Type B pancreatic cell (in vitro differentiated cells): ENCODE measurements around the gene LDB3. TPM values are rescaled to one million over a fixed set of nuclear protein-coding genes. Genes with fewer than 3 reads are reported as not detected.

ENCODE experiments used
- DNase-seq: peaks from one replicate; pipeline ENCODE4 v3.0.0; 2021; ENCODE audit warnings: mixed read lengths; ENCODE audit not compliant: unreplicated experiment; ENCODE audit errors: extremely low spot score
- H3K27ac Mint-ChIP-seq: 2 replicates; pipeline ENCODE4 v1.8.0; 2021; ENCODE audit warnings: mild to moderate bottlenecking, mixed read lengths
- H3K27me3 Mint-ChIP-seq: 2 replicates; pipeline ENCODE4 v1.8.0; 2021; ENCODE audit warnings: mixed read lengths
- H3K36me3 Mint-ChIP-seq: 2 replicates; pipeline ENCODE4 v1.8.0; 2021; ENCODE audit warnings: mixed read lengths
- H3K4me1 Mint-ChIP-seq: one replicate; pipeline ENCODE4 v1.8.0; 2021; ENCODE audit warnings: mixed read lengths; ENCODE audit not compliant: unreplicated experiment
- H3K4me3 Mint-ChIP-seq: 2 replicates; pipeline ENCODE4 v1.8.0; 2021; ENCODE audit warnings: mild to moderate bottlenecking, mixed read lengths
- H3K9me3 Mint-ChIP-seq: 2 replicates; pipeline ENCODE4 v1.8.0; 2021; ENCODE audit warnings: mixed read lengths
- CTCF ChIP-seq: fragments of 200-600 bp; sonication (generic); conservative IDR thresholded peaks from 2 replicates; pipeline ENCODE4 v1.5.0; 2021; ENCODE audit warnings: antibody characterized with exemption, mild to moderate bottlenecking
- total RNA-seq: library from RNA; stranded (reverse); gene quantifications from 2 replicates; pipeline ENCODE4 v1.2.1, GENCODE V29; 2021; ENCODE audit warnings: low replicate concordance

Gene LDB3
- total RNA-seq, 1 donor from 2014 or later: 0.85 TPM

- peaks cover 3% of the 10 kb centered on the region for H3K27me3 Mint-ChIP-seq
- H3K27ac Mint-ChIP-seq: no peak overlapping the region
- H3K4me3 Mint-ChIP-seq: no peak overlapping the region
- DNase-seq: peak; percentile 56
- no peaks in the 10 kb centered on the region for H3K9me3 Mint-ChIP-seq
- peaks cover 50% of the 10 kb centered on the region for H3K4me1 Mint-ChIP-seq
- TF ChIP-seq CTCF: no peak
- H3K36me3 Mint-ChIP-seq: no peaks in the 10 kb centered on the region
These were observed 20.3 kb upstream of the LDB3 start for GRCh38 chr10:86647773-86648703.

- H3K9me3 Mint-ChIP-seq: no peaks in the 10 kb centered on the region
- no peak overlapping the region for H3K27ac Mint-ChIP-seq
- peaks cover 3% of the 10 kb centered on the region for H3K27me3 Mint-ChIP-seq
- H3K4me3 Mint-ChIP-seq: no peak overlapping the region
- TF ChIP-seq CTCF: no peak
- peak; percentile 64 for DNase-seq
- no peaks in the 10 kb centered on the region for H3K36me3 Mint-ChIP-seq
- peaks cover 42% of the 10 kb centered on the region for H3K4me1 Mint-ChIP-seq
These were observed 19.4 kb upstream of the LDB3 start for GRCh38 chr10:86648704-86649427.

GRCh38 chr10:86649471-86650150 lies 18.7 kb upstream of the LDB3 start:
- H3K9me3 Mint-ChIP-seq: no peaks in the 10 kb centered on the region
- TF ChIP-seq CTCF: no peak
- H3K36me3 Mint-ChIP-seq: no peaks in the 10 kb centered on the region
- H3K4me3 Mint-ChIP-seq: no peak overlapping the region
- H3K4me1 Mint-ChIP-seq: peaks cover 36% of the 10 kb centered on the region
- H3K27me3 Mint-ChIP-seq: peaks cover 3% of the 10 kb centered on the region
- DNase-seq: peak; percentile 66
- H3K27ac Mint-ChIP-seq: no peak overlapping the region

DNA sequence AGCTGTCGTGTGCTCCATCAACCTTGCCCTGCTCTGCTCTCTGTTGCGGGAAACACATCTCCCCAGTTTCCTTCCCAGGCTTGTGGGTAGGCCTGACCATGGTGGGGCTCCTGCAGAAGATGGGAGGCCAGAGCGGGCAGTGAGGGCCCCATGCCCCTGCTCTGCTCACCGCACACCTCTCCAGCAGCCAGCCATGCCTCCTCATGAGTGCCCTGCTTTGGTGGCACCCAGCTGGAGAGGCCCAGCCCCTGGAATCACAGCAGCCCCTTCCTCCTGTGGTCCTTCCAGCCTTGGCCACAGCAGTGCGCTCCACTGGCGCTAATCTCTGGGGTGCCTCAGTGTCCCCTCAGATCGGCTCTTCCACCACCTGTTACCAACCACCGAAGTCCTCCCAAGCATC lies 18.2 kb upstream of the LDB3 start:
- H3K9me3 Mint-ChIP-seq: no peaks in the 10 kb centered on the region
- H3K27ac Mint-ChIP-seq: no peak overlapping the region
- peaks cover 36% of the 10 kb centered on the region for H3K4me1 Mint-ChIP-seq
- peaks cover 3% of the 10 kb centered on the region for H3K27me3 Mint-ChIP-seq
- H3K4me3 Mint-ChIP-seq: no peak overlapping the region
- DNase-seq: peak; percentile 54
- no peaks in the 10 kb centered on the region for H3K36me3 Mint-ChIP-seq
- TF ChIP-seq CTCF: no peak

DNA sequence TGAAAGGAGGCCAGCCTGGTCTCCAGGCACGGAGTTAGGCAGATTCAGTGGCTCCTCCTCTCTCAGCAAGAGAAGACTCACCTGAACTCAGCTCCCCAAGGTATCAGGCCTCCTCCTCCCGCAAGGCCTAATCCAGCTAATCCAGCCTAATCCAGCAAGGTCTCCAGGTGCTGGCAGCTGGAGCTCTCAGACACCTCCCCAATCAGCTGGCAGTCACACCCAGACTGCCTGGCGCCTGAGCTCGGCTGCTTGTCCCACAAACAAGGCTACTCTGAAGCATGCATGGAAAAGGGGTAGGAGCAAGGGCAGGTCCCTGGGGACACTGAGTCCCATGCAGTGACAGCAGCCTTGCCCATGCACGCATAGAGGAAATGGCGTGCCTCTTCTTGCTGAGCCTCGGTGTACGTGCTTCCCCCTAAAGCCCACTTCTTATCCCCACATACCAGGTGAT lies 17.3 kb upstream of the LDB3 start:
- H3K9me3 Mint-ChIP-seq: no peaks in the 10 kb centered on the region
- no peak overlapping the region for H3K4me3 Mint-ChIP-seq
- DNase-seq: peak; percentile 59
- no peak for TF ChIP-seq CTCF
- H3K4me1 Mint-ChIP-seq: peaks cover 36% of the 10 kb centered on the region
- no peaks in the 10 kb centered on the region for H3K36me3 Mint-ChIP-seq
- no peak overlapping the region for H3K27ac Mint-ChIP-seq
- peaks cover 3% of the 10 kb centered on the region for H3K27me3 Mint-ChIP-seq
